Activated naive CD8-positive, alpha-beta T cell treated with anti-CD3 and anti-CD28 coated beads, Interleukin-2, amount 50 U/mL, for 16 hours (primary cell): ENCODE data around the gene ATXN2L.

Experiments
- DNase-seq: peaks from one replicate; pipeline ENCODE4 v3.0.0-alpha.2; 2020; ENCODE audit warnings: low read depth, low spot score

Gene ATXN2L

GRCh38 chr16:28835864-28836760 is 13.3 kb downstream of the ATXN2L start:
- DNase-seq = no peak

- no peak for DNase-seq
These were observed 13.9 kb downstream of the ATXN2L start for GRCh38 chr16:28836761-28837064.

- DNase-seq = no peak
These were observed 15.1 kb downstream of the ATXN2L start for GRCh38 chr16:28837672-28838557.

- DNase-seq = no peak
These were observed 15.7 kb downstream of the ATXN2L start for GRCh38 chr16:28838558-28838918.

- DNase-seq = no peak
These were observed 16.3 kb downstream of the ATXN2L start for GRCh38 chr16:28839004-28839639.

GRCh38 chr16:28839899-28840298 is 17.1 kb downstream of the ATXN2L start:
- DNase-seq = no peak

- no peak for DNase-seq
These were observed 19.9 kb downstream of the ATXN2L start for GRCh38 chr16:28842696-28843095.

GRCh38 chr16:28843766-28844165 is 21.0 kb downstream of the ATXN2L start:
- DNase-seq = no peak

- DNase-seq = no peak
These were observed 21.6 kb downstream of the ATXN2L start for GRCh38 chr16:28844226-28844885.

GRCh38 chr16:28845293-28845692 is 22.5 kb downstream of the ATXN2L start:
- DNase-seq = peak; percentile 18

- no peak for DNase-seq
These were observed 22.9 kb downstream of the ATXN2L start for GRCh38 chr16:28845761-28846079.

- peak; percentile 95 for DNase-seq
These were observed 23.5 kb downstream of the ATXN2L start, which contains the start of gene TUFM for GRCh38 chr16:28846080-28846932. Gene TUFM, minus strand, starts transcription at chr16:28846348. Its CDS starts 79 bp downstream, at chr16:28846269.

- DNase-seq = no peak
These were observed 24.1 kb downstream of the ATXN2L start for GRCh38 chr16:28846933-28847273.

GRCh38 chr16:28858421-28858820 is 35.6 kb downstream of the ATXN2L start:
- no peak for DNase-seq

- DNase-seq = no peak
These were observed 36.5 kb downstream of the ATXN2L start for GRCh38 chr16:28859326-28859725.

- DNase-seq = no peak
These were observed 41.4 kb downstream of the ATXN2L start for GRCh38 chr16:28863929-28864793.

GRCh38 chr16:28865001-28865688 is 42.3 kb downstream of the ATXN2L start:
- DNase-seq = no peak

GRCh38 chr16:28865722-28866453 is 43.1 kb downstream of the ATXN2L start:
- no peak for DNase-seq

GRCh38 chr16:28866454-28866804 is 43.6 kb downstream of the ATXN2L start:
- DNase-seq = no peak
